ENCODE data around the gene IMMP2L. TPM values are rescaled to one million over a fixed set of nuclear protein-coding genes. Genes with fewer than 3 reads are reported as not detected.
A peak's percentile ranks its signal among the peaks of the same experiment; 100 is the strongest.

IMMP2L gene
- total RNA-seq, 1 experiment from 2014 or later = 8.8 TPM

GRCh38 chr7:111089822-111090426 lies 472.4 kb downstream of the IMMP2L start:
- Histone ChIP-seq H3K27me3 (ENCODE audit: control insufficient read depth, insufficient read depth, low read length) (no peaks in the 10 kb centered on the region), H3K4me1 (ENCODE audit: control insufficient read depth, insufficient read depth, low read length) (no peaks in the 10 kb centered on the region), H3K36me3 (ENCODE audit: control insufficient read depth, insufficient read depth, low read length) (no peaks in the 10 kb centered on the region), H3K9me3 (ENCODE audit: control insufficient read depth, insufficient read depth, low read depth, low read length) (no peaks in the 10 kb centered on the region), H3K4me3 (ENCODE audit: low read depth in 2 of 2, low read length in 2 of 2) (no peak overlapping the region), H3K27ac (ENCODE audit: low read length) (no peak overlapping the region)
- TF ChIP-seq TCF7L2 (IDR thresholded peaks at IDR 0.05; ENCODE audit: low read depth, low read length) (no peak), CTCF (IDR thresholded peaks at IDR 0.05) (peak; percentile 76; the same call in 1 of the 2 replicates)
- DNase-seq (ENCODE audit: low read depth, low spot score) = no peak
- ChIA-PET POLR2A (no interaction called here), CTCF (no interaction called here)
- BruUV-seq (replicated peaks) = no TSS peak
- in situ Hi-C loops (cut with HindIII; ENCODE audit: low pct_unique_long_range_greater_than_20kb, low sequenced_read_pairs) (no loop called here), intact Hi-C loops (cut with micrococcal nuclease; ENCODE audit: unreplicated experiment) (loop anchor here (2.0 to 10.0 kb wide), 2 partner anchors 397 to 645 kb away; no protein-coding TSS in a partner anchor)
- no peak for ATAC-seq

GRCh38 chr7:111088328-111088727 lies 474.0 kb downstream of the IMMP2L start:
- ChIA-PET CTCF (interaction anchor here (0.6 kb wide), 1 partner anchor 131 kb away, joined by 3 read pairs; no protein-coding TSS in a partner anchor), POLR2A (no interaction called here)
- intact Hi-C loops (cut with micrococcal nuclease; ENCODE audit: unreplicated experiment) = no loop called here
- H3K27ac ChIP-seq (ENCODE audit: low read length) = no peak overlapping the region
- DNase-seq (ENCODE audit: low read depth, low spot score) (no peak), ATAC-seq (no peak)
- no peaks in the 10 kb centered on the region for H3K4me1 ChIP-seq (ENCODE audit: control insufficient read depth, insufficient read depth, low read length)
- no peak for TF ChIP-seq CTCF (IDR thresholded peaks at IDR 0.05)
- TF ChIP-seq POLR2AphosphoS5 (IDR thresholded peaks at IDR 0.05; ENCODE audit: low read depth, low read length) = no peak
- no peak for TF ChIP-seq TCF7L2 (IDR thresholded peaks at IDR 0.05; ENCODE audit: low read depth, low read length)
- no peak for TF ChIP-seq REST (IDR thresholded peaks at IDR 0.05; ENCODE audit: insufficient read depth in 1 of 2, low read depth in 2 of 2, low read length in 1 of 2)
- TF ChIP-seq SIN3A (IDR thresholded peaks at IDR 0.05; ENCODE audit: borderline replicate concordance, insufficient read depth, low read depth, low read length) = no peak
- no peaks in the 10 kb centered on the region for H3K9me3 ChIP-seq (ENCODE audit: control insufficient read depth, insufficient read depth, low read depth, low read length)
- no peaks in the 10 kb centered on the region for H3K27me3 ChIP-seq (ENCODE audit: control insufficient read depth, insufficient read depth, low read length)
- no peaks in the 10 kb centered on the region for H3K36me3 ChIP-seq (ENCODE audit: control insufficient read depth, insufficient read depth, low read length)
- no TSS peak for BruUV-seq (replicated peaks)
- H3K4me3 ChIP-seq (ENCODE audit: low read depth in 2 of 2, low read length in 2 of 2) = no peak overlapping the region
- in situ Hi-C loops (cut with HindIII; ENCODE audit: low pct_unique_long_range_greater_than_20kb, low sequenced_read_pairs) = no loop called here
